ENCODE results near the gene APOE. TPM values are rescaled to one million over a fixed set of nuclear protein-coding genes. Genes with fewer than 3 reads are reported as not detected.

The APOE gene
- polyA plus RNA-seq, 1 experiment: 2.8 TPM

- Histone ChIP-seq H3K4me3 (ENCODE audit: low read depth, low read length) (peak overlapping the region; percentile 77), H3K27me3 (ENCODE audit: control insufficient read depth, insufficient read depth, low read length) (no peaks in the 10 kb centered on the region), H3K36me3 (ENCODE audit: control insufficient read depth, insufficient read depth, low read length) (peaks cover 2% of the 10 kb centered on the region; the same call in 1 of the 2 replicates)
- POLR2A ChIA-PET: no interaction called here
- TF ChIP-seq CTCF (IDR thresholded peaks at IDR 0.05; ENCODE audit: insufficient read depth, low read depth, low read length): no peak
- DNase-seq (ENCODE audit: low read depth): no peak
- CTCF ChIA-PET: interaction anchor here (0.6 to 12.3 kb wide), 7 partner anchors 12 to 322 kb away, joined by 3 to 151 read pairs (median 3); partner anchors contain the start of genes APOE and NECTIN2
These were observed 48.7 kb downstream of the APOE start for GRCh38 chr19:44954278-44954648.

DNA sequence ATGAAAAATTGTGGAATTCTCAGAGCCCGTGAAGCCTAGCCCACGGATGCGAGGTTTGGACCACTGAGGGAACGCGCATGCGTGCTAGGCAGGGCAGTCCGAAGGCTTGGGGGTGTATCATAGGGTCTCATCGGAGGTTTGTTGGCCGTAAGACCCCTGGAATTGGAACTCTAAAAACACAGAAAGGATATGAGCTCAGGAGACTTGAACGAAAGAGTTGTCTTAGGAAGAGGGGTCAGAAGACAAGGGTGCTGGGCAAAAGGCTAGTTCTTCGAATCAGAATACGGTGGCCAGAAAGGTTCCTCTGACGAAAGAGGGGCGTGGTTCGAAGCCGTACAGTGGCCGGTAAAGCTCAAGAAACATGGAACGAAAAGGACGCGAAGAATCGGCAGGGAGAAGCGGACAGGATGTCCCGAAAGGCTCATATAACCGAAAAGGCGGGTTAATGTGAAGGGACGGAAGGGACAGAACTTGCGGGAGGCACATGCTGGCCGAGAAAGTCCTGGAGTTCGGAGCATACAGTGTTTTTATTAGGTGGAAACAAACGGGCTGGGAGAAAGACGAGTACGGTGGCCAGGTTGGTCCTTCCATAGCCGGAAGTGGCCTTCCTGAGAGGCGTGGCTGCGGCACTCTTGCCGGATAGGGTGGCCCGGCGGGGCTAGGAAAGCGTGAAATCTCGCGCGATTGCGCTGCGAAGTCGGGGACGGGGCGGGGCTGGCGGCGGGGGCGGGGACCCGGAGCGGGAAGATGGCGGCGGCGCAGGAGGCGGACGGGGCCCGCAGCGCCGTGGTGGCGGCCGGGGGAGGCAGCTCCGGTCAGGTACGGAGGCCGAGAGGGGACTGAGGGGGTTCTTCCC, 49.3 kb downstream of the APOE start, which contains the start of gene CLPTM1:
TSS of gene CLPTM1 (plus strand) at position 732 of the 856 bp plus-strand sequence. CDS start at position 748, 16 bp downstream.
- Histone ChIP-seq H3K27me3 (ENCODE audit: control insufficient read depth, insufficient read depth, low read length) (no peaks in the 10 kb centered on the region), H3K36me3 (ENCODE audit: control insufficient read depth, insufficient read depth, low read length) (peaks cover 3% of the 10 kb centered on the region; the same call in 1 of the 2 replicates), H3K4me3 (ENCODE audit: low read depth, low read length) (peak within 1 kb of the TSS; percentile 77)
- no peak for TF ChIP-seq CTCF (IDR thresholded peaks at IDR 0.05; ENCODE audit: insufficient read depth, low read depth, low read length)
- ChIA-PET POLR2A (no interaction called here), CTCF (interaction anchor here (0.6 to 12.3 kb wide), 8 partner anchors 10 to 322 kb away, joined by 3 to 151 read pairs (median 3); partner anchors contain the start of genes APOE and NECTIN2)
- DNase-seq (ENCODE audit: low read depth): peak; percentile 73

GRCh38 chr19:44955505-44956439, 50.2 kb downstream of the APOE start:
- no peak for DNase-seq (ENCODE audit: low read depth)
- Histone ChIP-seq H3K36me3 (ENCODE audit: control insufficient read depth, insufficient read depth, low read length) (peaks cover 6% of the 10 kb centered on the region), H3K4me3 (ENCODE audit: low read depth, low read length) (peak overlapping the region; percentile 77), H3K27me3 (ENCODE audit: control insufficient read depth, insufficient read depth, low read length) (no peaks in the 10 kb centered on the region)
- ChIA-PET POLR2A (no interaction called here), CTCF (interaction anchor here (0.8 to 12.3 kb wide), 7 partner anchors 9 to 63 kb away, joined by 3 to 151 read pairs (median 3); partner anchors contain the start of gene APOE)
- no peak for TF ChIP-seq CTCF (IDR thresholded peaks at IDR 0.05; ENCODE audit: insufficient read depth, low read depth, low read length)

DNA sequence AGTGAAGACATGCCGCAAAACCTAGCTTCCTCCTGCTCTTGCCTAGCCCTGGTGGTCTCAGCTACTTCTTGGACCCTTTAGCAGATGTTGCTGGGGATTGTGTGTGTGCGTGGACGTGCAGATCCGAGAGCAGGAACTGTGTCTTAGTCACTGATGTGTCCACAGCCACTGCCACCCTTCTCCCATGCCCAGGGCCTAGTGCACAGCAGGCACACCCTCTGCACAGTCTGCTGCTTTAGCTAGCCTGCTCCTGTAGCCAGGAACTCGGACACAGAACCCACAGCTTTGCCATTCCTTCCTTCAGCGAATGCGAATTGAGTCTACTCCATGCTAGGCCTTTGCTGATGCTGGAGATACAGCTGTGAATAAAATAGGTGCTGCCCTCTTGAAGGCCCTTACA, 51.9 kb downstream of the APOE start:
- Histone ChIP-seq H3K27me3 (ENCODE audit: control insufficient read depth, insufficient read depth, low read length) (no peaks in the 10 kb centered on the region), H3K36me3 (ENCODE audit: control insufficient read depth, insufficient read depth, low read length) (peaks cover 10% of the 10 kb centered on the region), H3K4me3 (ENCODE audit: low read depth, low read length) (no peak overlapping the region)
- DNase-seq (ENCODE audit: low read depth): no peak
- POLR2A ChIA-PET: no interaction called here
- CTCF ChIA-PET: interaction anchor here (0.7 to 12.3 kb wide), 4 partner anchors 31 to 53 kb away, joined by 3 to 151 read pairs (median 3); partner anchors contain the start of gene APOE
- TF ChIP-seq CTCF (IDR thresholded peaks at IDR 0.05; ENCODE audit: insufficient read depth, low read depth, low read length): no peak
